Smooth muscle cell (in vitro differentiated cells): ENCODE data around the gene SMNDC1. TPM values are rescaled to one million over a fixed set of nuclear protein-coding genes. Genes with fewer than 3 reads are reported as not detected.

ENCODE experiments used
- DNase-seq: peaks from one replicate; lab custom pipeline; 2025; ENCODE audit not compliant: unreplicated experiment; lab: John Stamatoyannopoulos, UW
- H2AFZ ChIP-seq: fragments of 200-600 bp; sonication (generic); 2 replicates; pipeline ENCODE4 v1.6.0; 2016; ENCODE audit warnings: antibody characterized with exemption, low read depth, mild to moderate bottlenecking
- H3F3A ChIP-seq: fragments of 200-600 bp; sonication (generic); 2 replicates; pipeline ENCODE4 v1.6.0; 2017; ENCODE audit warnings: antibody characterized with exemption, low read depth
- H3K27ac ChIP-seq: fragments of 200-600 bp; sonication (generic); 2 replicates; pipeline ENCODE4 v1.5.1; 2016; ENCODE audit warnings: low read depth, mild to moderate bottlenecking
- H3K27me3 ChIP-seq: fragments of 200-600 bp; sonication (generic); 2 replicates; pipeline ENCODE4 v1.6.1; 2016; ENCODE audit warnings: low read depth, mild to moderate bottlenecking
- H3K36me3 ChIP-seq: fragments of 200-600 bp; sonication (generic); 2 replicates; pipeline ENCODE4 v1.5.1; 2016; ENCODE audit warnings: low read depth
- H3K4me1 ChIP-seq: fragments of 200-600 bp; sonication (generic); 2 replicates; pipeline ENCODE4 v1.5.1; 2016; ENCODE audit warnings: low read depth
- H3K4me2 ChIP-seq: fragments of 200-600 bp; sonication (generic); 2 replicates; pipeline ENCODE4 v1.6.0; 2016; ENCODE audit warnings: mild to moderate bottlenecking
- H3K4me3 ChIP-seq: fragments of 200-600 bp; sonication (generic); 2 replicates; pipeline ENCODE4 v1.5.1; 2016; ENCODE audit warnings: mild to moderate bottlenecking
- H3K79me2 ChIP-seq: fragments of 200-600 bp; sonication (generic); 2 replicates; pipeline ENCODE4 v1.6.0; 2016; ENCODE audit warnings: low read depth, mild to moderate bottlenecking
- H3K9ac ChIP-seq: fragments of 200-600 bp; sonication (generic); 2 replicates; pipeline ENCODE4 v1.6.0; 2016; ENCODE audit warnings: low read depth
- H3K9me3 ChIP-seq: fragments of 200-600 bp; sonication (generic); replicated peaks from 2 replicates; pipeline ENCODE4 v1.5.1; 2016; ENCODE audit warnings: low read depth
- H4K20me1 ChIP-seq: fragments of 200-600 bp; sonication (generic); 2 replicates; pipeline ENCODE4 v1.6.0; 2016; ENCODE audit warnings: low read depth
- CTCF ChIP-seq: fragments of 200-600 bp; sonication (generic); IDR thresholded peaks from 2 replicates; pipeline ENCODE4 v1.5.1; 2017; ENCODE audit warnings: borderline replicate concordance, mild to moderate bottlenecking, antibody characterized with exemption; ENCODE audit not compliant: insufficient read depth, poor library complexity, severe bottlenecking
- WGBS: methylation state at CpG from one replicate; pipeline ENCODE4 v1.1.7; 2016; ENCODE audit warnings: low lambda C conversion rate; 5-methylcytosine and 5-hydroxymethylcytosine counted together
- polyA plus RNA-seq: library from polyadenylated mRNA; unstranded; fragments of >200 nt; fragmentation: Nextera tagmentation; extraction: Ambion mirVana; gene quantifications from 2 replicates; pipeline ENCODE4 v1.2.1, GENCODE V29; 2016
- total RNA-seq: library from RNA; depleted of rRNA; stranded (reverse); fragments of >200 nt; gene quantifications from 2 replicates; pipeline ENCODE4 v1.2.3, GENCODE V29; 2014

SMNDC1 gene
- total and polyA plus RNA-seq, 2 experiments from 2014 or later, result 17.7 to 22.2 TPM

- Histone ChIP-seq H3K9ac (no peak overlapping the region), H3K4me3 (no peak overlapping the region), H4K20me1 (peaks cover 42% of the 10 kb centered on the region), H3K9me3 (no peaks in the 10 kb centered on the region), H3K4me2 (no peak overlapping the region), H3K36me3 (peaks cover 3% of the 10 kb centered on the region), H3K4me1 (no peaks in the 10 kb centered on the region), H2AFZ (no peak overlapping the region), H3K79me2 (peaks cover 9% of the 10 kb centered on the region), H3F3A (no peaks in the 10 kb centered on the region), H3K27ac (no peak overlapping the region), H3K27me3 (no peaks in the 10 kb centered on the region)
- no peak for DNase-seq
- peak; percentile 63 for TF ChIP-seq CTCF
- 44% methylated on average over 6 of the region's 6 CpGs for WGBS
Measured at GRCh38 chr10:110279407-110279986, 25.2 kb downstream of the SMNDC1 start.

GRCh38 chr10:110278562-110279406, 25.9 kb downstream of the SMNDC1 start:
- H3K9ac ChIP-seq, result no peak overlapping the region
- DNase-seq, result no peak
- peaks cover 3% of the 10 kb centered on the region for H3K36me3 ChIP-seq
- no peaks in the 10 kb centered on the region for H3K9me3 ChIP-seq
- peaks cover 6% of the 10 kb centered on the region for H3K4me1 ChIP-seq
- H3K4me3 ChIP-seq, result no peak overlapping the region
- WGBS, result 80% methylated on average over 7 of the region's 7 CpGs
- no peak overlapping the region for H3K27ac ChIP-seq
- no peaks in the 10 kb centered on the region for H3F3A ChIP-seq
- H2AFZ ChIP-seq, result no peak overlapping the region
- no peaks in the 10 kb centered on the region for H3K27me3 ChIP-seq
- peaks cover 49% of the 10 kb centered on the region for H4K20me1 ChIP-seq
- H3K4me2 ChIP-seq, result no peak overlapping the region
- no peak for TF ChIP-seq CTCF
- H3K79me2 ChIP-seq, result peaks cover 9% of the 10 kb centered on the region

GRCh38 chr10:110277591-110277990, 27.1 kb downstream of the SMNDC1 start:
- Histone ChIP-seq H3K79me2 (peaks cover 9% of the 10 kb centered on the region), H2AFZ (no peak overlapping the region), H3K9ac (no peak overlapping the region), H3K4me3 (no peak overlapping the region), H3F3A (no peaks in the 10 kb centered on the region), H4K20me1 (peaks cover 59% of the 10 kb centered on the region), H3K4me2 (no peak overlapping the region), H3K9me3 (no peaks in the 10 kb centered on the region), H3K4me1 (peaks cover 7% of the 10 kb centered on the region), H3K27ac (no peak overlapping the region), H3K36me3 (peaks cover 3% of the 10 kb centered on the region), H3K27me3 (no peaks in the 10 kb centered on the region)
- DNase-seq, result no peak
- WGBS, result 91% methylated on average over 2 of the region's 2 CpGs
- TF ChIP-seq CTCF, result no peak

GRCh38 chr10:110276603-110277002, 28.1 kb downstream of the SMNDC1 start:
- Histone ChIP-seq H3K27me3 (no peaks in the 10 kb centered on the region), H3K4me1 (peaks cover 7% of the 10 kb centered on the region), H3K9me3 (no peaks in the 10 kb centered on the region), H3K27ac (no peak overlapping the region), H3K4me3 (no peak overlapping the region), H3F3A (no peaks in the 10 kb centered on the region), H3K4me2 (no peak overlapping the region), H3K9ac (no peak overlapping the region), H3K79me2 (peaks cover 9% of the 10 kb centered on the region), H3K36me3 (peaks cover 3% of the 10 kb centered on the region), H4K20me1 (peaks cover 65% of the 10 kb centered on the region), H2AFZ (no peak overlapping the region)
- no peak for DNase-seq
- over 99% methylated on average over 5 of the region's 5 CpGs for WGBS
- no peak for TF ChIP-seq CTCF
